Loucy (cell line): ENCODE measurements around the gene SMARCB1.

Experiments used
- CTCF ChIP-seq: fragments of 200-600 bp; sonication (generic); conservative IDR thresholded peaks from 2 replicates; pipeline ENCODE4 v1.5.1; 2014; ENCODE audit warnings: mild to moderate bottlenecking, antibody characterized with exemption, low read length
- EZH2phosphoT487 ChIP-seq: fragments of 200-600 bp; IDR thresholded peaks from 2 replicates; pipeline ENCODE4 v1.6.1; 2018; ENCODE audit warnings: antibody characterized with exemption, mild to moderate bottlenecking, moderate library complexity, borderline replicate concordance

- TF ChIP-seq CTCF (no peak), EZH2phosphoT487 (no peak)
These were observed 4.5 kb upstream of the SMARCB1 start for GRCh38 chr22:23782252-23782651.
